COLO668 (cell line): ENCODE data around the gene RNF212.
"Not testable (repeated sequence)": the region's sequence is repeated elsewhere in the genome, so short reads cannot be mapped to it uniquely, and the experiment has no call there.

ENCODE experiments used
- DNase-seq: peaks from one replicate; lab custom pipeline; 2025; ENCODE audit not compliant: unreplicated experiment; lab: John Stamatoyannopoulos, UW

The RNF212 gene

GRCh38 chr4:1072830-1073446 lies 40.4 kb downstream of the RNF212 start:
- peak; percentile 49 for DNase-seq

- no peak for DNase-seq
These were observed 44.0 kb downstream of the RNF212 start for GRCh38 chr4:1069394-1069793.

GRCh38 chr4:1065732-1066131 lies 47.6 kb downstream of the RNF212 start:
- no peak for DNase-seq

- DNase-seq, result no peak
These were observed 50.9 kb downstream of the RNF212 start for GRCh38 chr4:1062419-1062818.

GRCh38 chr4:1061760-1062159 lies 51.6 kb downstream of the RNF212 start:
- no peak for DNase-seq

- no peak for DNase-seq
These were observed 52.2 kb downstream of the RNF212 start for GRCh38 chr4:1061056-1061700.

GRCh38 chr4:1060621-1061020 lies 52.7 kb downstream of the RNF212 start:
- no peak for DNase-seq

- DNase-seq, result no peak
These were observed 53.2 kb downstream of the RNF212 start for GRCh38 chr4:1060121-1060520.

GRCh38 chr4:1058997-1059665 lies 54.2 kb downstream of the RNF212 start:
- no peak for DNase-seq

GRCh38 chr4:1058198-1058996 lies 55.0 kb downstream of the RNF212 start:
- peak; percentile 15 for DNase-seq

GRCh38 chr4:1057403-1057745 lies 56.0 kb downstream of the RNF212 start:
- peak; percentile 15 for DNase-seq

GRCh38 chr4:1056671-1057402 lies 56.5 kb downstream of the RNF212 start:
- no peak for DNase-seq

GRCh38 chr4:1055721-1056590 lies 57.4 kb downstream of the RNF212 start:
- DNase-seq, result peak; percentile 23

- not testable (repeated sequence) for DNase-seq
These were observed 58.1 kb downstream of the RNF212 start for GRCh38 chr4:1055243-1055701.

GRCh38 chr4:1054696-1055242 lies 58.6 kb downstream of the RNF212 start:
- DNase-seq, result not testable (repeated sequence)

GRCh38 chr4:1053891-1054290 lies 59.5 kb downstream of the RNF212 start:
- DNase-seq, result not testable (repeated sequence)

GRCh38 chr4:1053080-1053661 lies 60.2 kb downstream of the RNF212 start:
- DNase-seq, result no peak

- DNase-seq, result no peak
These were observed 61.1 kb downstream of the RNF212 start for GRCh38 chr4:1052231-1052671.

- no peak for DNase-seq
These were observed 61.9 kb downstream of the RNF212 start for GRCh38 chr4:1051472-1051871.
